SKM-1 (cell line): ENCODE data around the gene PDE8B.

Source experiments
- DNase-seq: peaks from one replicate; lab custom pipeline; 2025; ENCODE audit not compliant: unreplicated experiment; lab: John Stamatoyannopoulos, UW

Gene PDE8B

GRCh38 chr5:77189421-77189820, 21.1 kb upstream of the PDE8B start:
- DNase-seq = no peak

- no peak for DNase-seq
Observed at GRCh38 chr5:77192441-77193050, 17.9 kb upstream of the PDE8B start.

- DNase-seq = no peak
Observed at GRCh38 chr5:77194762-77195161, 15.7 kb upstream of the PDE8B start.

- no peak for DNase-seq
Observed at GRCh38 chr5:77197840-77198554, 12.5 kb upstream of the PDE8B start.

GRCh38 chr5:77200663-77201062, 9.8 kb upstream of the PDE8B start:
- DNase-seq = no peak

- no peak for DNase-seq
Observed at GRCh38 chr5:77202145-77202544, 8.3 kb upstream of the PDE8B start.

GRCh38 chr5:77204967-77205366, 5.5 kb upstream of the PDE8B start:
- DNase-seq = no peak

GRCh38 chr5:77208507-77209163, 1.8 kb upstream of the PDE8B start:
- DNase-seq = no peak

- DNase-seq = no peak
Observed at GRCh38 chr5:77209495-77210090, 887 bp upstream of the PDE8B start.

- DNase-seq = no peak
Observed at GRCh38 chr5:77210964-77211690, 647 bp downstream of the PDE8B start.

- DNase-seq = no peak
Observed at GRCh38 chr5:77211691-77212047, 1.2 kb downstream of the PDE8B start.

- DNase-seq = no peak
Observed at GRCh38 chr5:77213601-77214000, 3.1 kb downstream of the PDE8B start.

GRCh38 chr5:77214151-77214550, 3.7 kb downstream of the PDE8B start:
- no peak for DNase-seq

GRCh38 chr5:77218263-77218662, 7.8 kb downstream of the PDE8B start:
- DNase-seq = no peak

GRCh38 chr5:77221115-77221514, 10.6 kb downstream of the PDE8B start:
- DNase-seq = no peak

- DNase-seq = no peak
Observed at GRCh38 chr5:77222722-77223121, 12.2 kb downstream of the PDE8B start.

GRCh38 chr5:77223653-77224052, 13.2 kb downstream of the PDE8B start:
- no peak for DNase-seq

GRCh38 chr5:77224672-77225355, 14.3 kb downstream of the PDE8B start:
- no peak for DNase-seq

GRCh38 chr5:77225531-77225930, 15.1 kb downstream of the PDE8B start:
- no peak for DNase-seq

- DNase-seq = no peak
Observed at GRCh38 chr5:77229887-77230286, 19.4 kb downstream of the PDE8B start.
